GM12878 (cell line): ENCODE data around the gene DMKN.

Experiments used
- ATF7 ChIP-seq: fragments of 450-650 bp; IDR thresholded peaks from 2 replicates; pipeline ENCODE4 v1.6.1; 2016; ENCODE audit warnings: low read depth, mild to moderate bottlenecking
- CEBPB ChIP-seq, 2 experiments: fragments of 150-350 bp in 1 of 2; IDR thresholded peaks; 2 replicates each; pipeline ENCODE4 v1.6.1; 2012 to 2014; ENCODE audit warnings: low read depth in 2 of 2, low read length in 2 of 2, borderline replicate concordance in 1 of 2, inconsistent platforms in 1 of 2
- CHD1 ChIP-seq: IDR thresholded peaks from 2 replicates; pipeline ENCODE4 v1.6.1; 2012; ENCODE audit warnings: low read depth, low read length, improper control_type of control experiment
- CTCF ChIP-seq, 3 experiments: IDR thresholded peaks in 2 of 3; conservative IDR thresholded peaks in 1 of 3; 2 replicates each; pipeline ENCODE4 v1.5.1; 2011; ENCODE audit warnings: low read depth in 3 of 3, low read length in 3 of 3, mild to moderate bottlenecking in 3 of 3, control low read depth in 2 of 3, moderate library complexity in 2 of 3, inconsistent platforms in 1 of 3, mixed read lengths in 1 of 3; ENCODE audit not compliant: control insufficient read depth in 2 of 3, insufficient read depth in 1 of 3; ENCODE audit errors: extremely low read depth in 1 of 3
- DPF2 ChIP-seq: fragments of 450-650 bp; IDR thresholded peaks from 2 replicates; pipeline ENCODE4 v1.6.1; 2017; ENCODE audit warnings: mild to moderate bottlenecking
- IRF4 ChIP-seq: IDR thresholded peaks from 2 replicates; pipeline ENCODE4 v1.6.1; 2011; ENCODE audit warnings: low read depth, low read length
- MAX ChIP-seq: IDR thresholded peaks from 2 replicates; pipeline ENCODE4 v1.6.1; 2012; ENCODE audit warnings: low read depth, low read length, improper control_type of control experiment
- MYC ChIP-seq: IDR thresholded peaks from 2 replicates; pipeline ENCODE4 v1.6.1; 2011; ENCODE audit warnings: mild to moderate bottlenecking, low read length, moderate library complexity, inconsistent platforms; ENCODE audit not compliant: insufficient read depth, insufficient replicate concordance, insufficient read length, severe bottlenecking
- POLR2A ChIP-seq: IDR thresholded peaks from 2 replicates; pipeline ENCODE4 v1.6.1; 2011; ENCODE audit warnings: low read depth, mild to moderate bottlenecking, low read length
- RAD21 ChIP-seq: IDR thresholded peaks from 2 replicates; pipeline ENCODE4 v1.6.1; 2011; ENCODE audit warnings: mild to moderate bottlenecking, low read depth, low read length, moderate library complexity; ENCODE audit not compliant: insufficient read depth
- RBBP5 ChIP-seq: fragments of 200-600 bp; sonication (generic); conservative IDR thresholded peaks from 2 replicates; pipeline ENCODE4 v1.6.1; 2016
- SMC3 ChIP-seq: IDR thresholded peaks from 2 replicates; pipeline ENCODE4 v1.6.1; 2011; ENCODE audit warnings: low read length, improper control_type of control experiment, borderline replicate concordance
- SRF ChIP-seq, 2 experiments: IDR thresholded peaks; 2 replicates each; pipeline ENCODE4 v1.6.1; 2011; ENCODE audit warnings: low read depth in 2 of 2, low read length in 2 of 2, mild to moderate bottlenecking in 1 of 2, moderate library complexity in 1 of 2
- YY1 ChIP-seq: IDR thresholded peaks from 2 replicates; pipeline ENCODE4 v1.6.1; 2011; ENCODE audit warnings: low read depth, mild to moderate bottlenecking, low read length

- TF ChIP-seq DPF2, result no peak
- no peak for TF ChIP-seq MYC
- no peak for TF ChIP-seq CHD1
- TF ChIP-seq SMC3, result no peak
- TF ChIP-seq POLR2A, result no peak
- TF ChIP-seq CTCF (IDR thresholded peaks at IDR 0.05 in 2 of 3, conservative IDR thresholded peaks at IDR 0.05 in 1 of 3; ENCODE audit: control insufficient read depth in 2 of 3, extremely low read depth in 1 of 3, insufficient read depth in 1 of 3, low read depth in 3 of 3, low read length in 3 of 3), result no peak
- no peak for TF ChIP-seq YY1
- TF ChIP-seq SRF (IDR thresholded peaks at IDR 0.05; ENCODE audit: low read depth in 2 of 2, low read length in 2 of 2), result no peak
- TF ChIP-seq CEBPB (IDR thresholded peaks at IDR 0.05; ENCODE audit: borderline replicate concordance in 1 of 2, low read depth in 2 of 2, low read length in 2 of 2), result no peak
- TF ChIP-seq IRF4, result no peak
- TF ChIP-seq MAX, result no peak
- no peak for TF ChIP-seq RBBP5
- TF ChIP-seq ATF7, result no peak
- no peak for TF ChIP-seq RAD21
Measured at GRCh38 chr19:35454663-35455062, 58.8 kb downstream of the DMKN start.
